Measurements from ENCODE around the gene FAM219A. TPM values are rescaled to one million over a fixed set of nuclear protein-coding genes. Genes with fewer than 3 reads are reported as not detected.
"Not testable (repeated sequence)": the region's sequence is repeated elsewhere in the genome, so short reads cannot be mapped to it uniquely, and the experiment has no call there.

FAM219A gene
- polyA plus RNA-seq, 5 donors: 11.6 to 15.5 (median 14.7) TPM

GRCh38 chr9:34486572-34486971 lies 28.2 kb upstream of the FAM219A start:
- no peak for DNase-seq

DNA sequence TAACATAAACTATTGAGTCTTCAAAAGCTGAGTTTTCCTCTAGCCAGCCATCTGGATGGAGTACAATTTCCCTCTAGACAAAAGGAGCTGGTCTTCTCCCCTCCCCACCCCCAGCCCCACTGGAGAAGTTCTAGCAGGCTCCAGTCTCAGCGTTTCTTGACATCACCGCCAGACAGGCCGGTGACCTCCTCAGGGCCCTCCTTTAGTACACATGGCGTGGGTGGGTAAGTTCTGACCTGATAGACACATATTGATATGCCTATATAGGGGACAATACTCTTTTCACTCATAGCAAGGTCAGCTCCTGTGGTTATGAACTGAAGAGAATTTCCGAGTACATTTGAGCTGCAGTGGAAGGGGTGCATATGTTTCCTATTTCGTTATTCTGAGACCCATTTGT lies 27.5 kb upstream of the FAM219A start:
- no peak for DNase-seq

DNA sequence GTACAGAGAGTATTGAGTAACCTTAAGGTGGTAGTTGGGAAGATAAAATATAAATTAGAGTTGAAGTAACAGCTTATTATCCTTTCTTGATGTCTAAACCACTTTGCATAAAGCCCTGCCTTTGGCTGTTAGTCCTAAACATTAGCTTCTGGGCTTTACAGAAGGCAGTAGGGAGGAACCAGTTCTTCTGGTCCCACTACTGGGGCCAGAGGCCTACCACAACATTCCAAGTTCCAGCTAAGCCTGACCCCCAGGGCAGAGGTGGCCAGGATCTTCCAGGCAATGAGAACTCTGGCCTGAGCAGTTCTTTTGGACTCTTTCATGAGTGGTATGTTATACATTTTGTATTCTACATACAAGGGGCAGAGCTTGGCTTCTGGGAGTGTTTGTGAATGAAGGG lies 26.3 kb upstream of the FAM219A start:
- no peak for DNase-seq

- not testable (repeated sequence) for DNase-seq
Measured at GRCh38 chr9:34482746-34483145, 24.4 kb upstream of the FAM219A start.

GRCh38 chr9:34481620-34482019 lies 23.2 kb upstream of the FAM219A start:
- DNase-seq: not testable (repeated sequence)

- DNase-seq: no peak
Measured at GRCh38 chr9:34479431-34479866, 21.1 kb upstream of the FAM219A start.

DNA sequence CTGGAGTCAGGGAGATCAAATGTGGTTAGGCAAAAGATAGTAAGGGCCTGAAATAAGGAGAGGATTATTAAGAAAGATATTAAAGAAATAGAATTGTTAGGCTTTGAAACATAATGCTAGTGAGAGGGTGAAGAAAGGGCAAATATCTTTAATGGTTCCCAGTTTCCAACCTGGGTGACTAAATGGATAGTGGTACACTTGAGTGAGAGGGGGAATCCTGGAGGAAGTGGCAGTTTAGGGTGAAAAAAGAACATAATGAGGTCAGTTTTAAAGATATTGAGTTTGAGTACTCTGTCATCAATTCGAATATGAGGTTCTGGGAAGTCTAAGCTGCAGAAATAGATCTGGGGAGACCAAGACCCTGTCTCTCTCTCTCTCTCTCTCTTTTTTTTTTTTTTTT lies 19.2 kb upstream of the FAM219A start:
- no peak for DNase-seq

GRCh38 chr9:34475097-34475496 lies 16.7 kb upstream of the FAM219A start:
- DNase-seq: no peak

- DNase-seq: no peak
Measured at GRCh38 chr9:34465468-34465867, 7.1 kb upstream of the FAM219A start.

GRCh38 chr9:34464571-34464970 lies 6.2 kb upstream of the FAM219A start:
- DNase-seq: no peak

DNA sequence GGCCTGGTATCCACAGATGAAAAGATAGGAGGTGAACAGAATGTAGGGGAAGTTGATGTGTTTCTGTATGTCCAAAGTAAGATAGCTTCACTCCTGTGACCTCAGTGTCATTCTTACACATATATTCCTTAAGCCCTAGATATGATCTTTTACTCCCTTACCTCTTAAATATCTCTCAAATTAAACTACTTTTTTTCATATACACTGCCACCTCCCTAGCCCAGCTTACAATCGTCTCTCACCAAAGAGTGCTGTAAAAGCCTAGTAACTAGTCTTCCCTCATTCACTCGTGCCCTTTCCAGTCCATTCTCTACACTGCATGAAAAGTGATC lies 5.5 kb upstream of the FAM219A start:
- DNase-seq: no peak

GRCh38 chr9:34463098-34463900 lies 4.9 kb upstream of the FAM219A start:
- no peak for DNase-seq

GRCh38 chr9:34459941-34460340 lies 1.6 kb upstream of the FAM219A start:
- no peak for DNase-seq

DNA sequence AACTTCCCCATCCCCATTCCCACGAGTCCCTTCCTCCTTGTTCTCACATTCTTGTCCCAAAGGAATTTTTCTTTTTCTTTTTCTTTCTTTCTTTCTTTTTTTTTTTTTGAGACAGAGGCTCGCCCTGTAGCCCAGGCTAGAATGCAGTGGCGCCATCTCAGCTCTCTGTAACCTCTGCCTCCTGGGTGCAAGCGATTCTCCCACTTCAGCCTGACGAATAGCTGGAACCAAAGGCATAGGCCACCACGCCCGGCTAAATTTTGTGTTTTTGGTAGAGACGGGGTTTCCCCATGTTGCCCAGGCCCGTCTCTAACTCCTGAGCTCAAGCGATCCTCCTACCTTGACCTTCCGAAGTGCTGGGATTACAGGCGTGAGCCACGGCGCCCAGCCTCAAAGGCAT lies 986 bp upstream of the FAM219A start:
- no peak for DNase-seq

DNA sequence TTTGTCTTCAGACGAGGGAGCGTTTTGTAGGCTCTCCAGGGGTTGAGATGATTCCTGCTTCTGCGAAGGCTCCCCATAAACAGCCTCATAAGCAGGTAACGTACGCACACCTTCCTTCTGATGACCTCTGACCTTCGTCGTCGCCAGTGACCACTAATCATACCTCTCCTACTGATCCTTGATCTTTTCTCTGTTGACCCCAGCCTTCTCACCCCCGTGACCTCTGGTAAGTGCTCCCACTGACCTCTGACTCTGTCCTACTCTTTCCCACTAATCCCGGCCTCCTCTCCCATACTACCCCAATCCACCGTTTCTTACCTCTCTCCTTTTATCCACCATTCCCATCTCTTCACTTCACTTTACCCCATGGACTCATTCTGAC lies 580 bp upstream of the FAM219A start:
- DNase-seq: no peak

DNA sequence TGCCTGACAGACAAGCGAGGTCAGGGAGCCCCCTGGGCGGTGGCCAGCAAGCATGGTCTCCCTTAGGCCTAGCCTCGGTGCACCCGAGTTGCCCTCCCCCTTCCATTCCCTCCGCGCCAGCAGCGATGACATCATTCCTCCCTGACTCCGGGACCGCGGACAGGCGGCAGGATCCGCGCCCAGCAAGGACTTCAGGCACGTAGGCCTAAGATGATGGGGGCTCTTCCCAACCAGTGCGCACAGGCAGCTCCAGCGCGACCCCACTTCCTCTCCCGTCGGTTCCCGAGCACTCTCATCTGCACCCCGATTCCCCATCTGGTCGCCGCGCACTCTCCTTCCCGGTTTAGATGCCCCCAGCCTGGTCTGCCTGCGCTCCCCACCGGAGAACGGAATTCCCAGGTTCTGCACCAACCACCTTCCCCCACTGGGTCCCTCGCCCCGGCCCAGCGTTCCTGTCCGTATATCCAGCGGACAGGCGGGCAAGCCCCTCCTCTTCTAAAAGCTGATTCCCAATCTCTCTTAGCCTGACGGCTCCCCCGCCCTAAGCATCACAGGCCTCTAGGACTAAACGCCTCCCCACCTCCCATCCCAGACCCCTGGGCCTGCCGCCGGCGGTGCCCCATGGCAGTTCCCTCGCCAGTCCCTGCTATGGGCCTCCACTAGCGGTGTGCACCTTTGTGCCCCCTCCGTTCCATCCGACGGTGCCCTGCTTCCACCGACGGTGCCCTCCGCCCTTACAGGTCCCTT lies 931 bp downstream of the FAM219A start:
- DNase-seq: peak; percentile 49 to 52

GRCh38 chr9:34456746-34457145 lies 1.6 kb downstream of the FAM219A start:
- no peak for DNase-seq

DNA sequence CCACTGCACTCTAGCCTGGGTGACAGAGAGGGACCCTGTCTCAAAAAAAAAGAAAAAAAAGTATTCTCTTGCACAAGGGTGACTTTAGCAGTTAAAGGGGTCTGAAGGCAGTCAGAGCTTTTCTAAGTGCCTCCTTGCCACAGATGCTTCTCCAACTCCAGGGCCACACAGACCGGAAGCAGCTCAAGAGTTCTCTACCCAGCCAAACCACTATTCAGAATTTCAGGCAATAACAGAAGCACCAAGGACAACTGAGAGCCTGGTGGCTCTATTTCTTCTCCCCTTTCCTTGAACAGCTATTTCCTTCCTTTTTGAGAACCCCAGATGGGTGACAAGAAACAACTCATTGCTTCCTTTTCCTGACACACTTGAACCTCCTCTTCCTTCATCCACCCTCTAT lies 2.2 kb downstream of the FAM219A start:
- DNase-seq: no peak

- DNase-seq: no peak
Measured at GRCh38 chr9:34454571-34455065, 3.8 kb downstream of the FAM219A start.

DNA sequence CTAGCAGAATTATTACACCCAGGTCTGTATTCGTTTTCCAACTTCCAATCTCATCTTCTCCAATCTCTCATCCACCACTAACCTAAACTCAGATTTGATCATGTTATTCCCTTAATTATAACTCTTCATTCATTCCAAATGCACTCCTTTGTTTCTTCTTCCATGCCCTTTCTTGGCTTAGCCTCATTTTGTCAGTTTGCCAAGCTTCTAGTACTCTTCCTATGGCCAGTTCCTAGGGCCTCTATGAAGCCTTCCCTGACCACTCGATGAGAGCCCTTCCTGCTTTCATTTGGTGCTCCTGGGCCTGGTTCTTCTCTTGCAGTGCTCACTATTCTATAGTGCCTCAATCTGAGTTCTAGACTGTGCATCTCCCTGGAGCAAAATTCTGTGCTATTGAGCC lies 5.8 kb downstream of the FAM219A start:
- no peak for DNase-seq

DNA sequence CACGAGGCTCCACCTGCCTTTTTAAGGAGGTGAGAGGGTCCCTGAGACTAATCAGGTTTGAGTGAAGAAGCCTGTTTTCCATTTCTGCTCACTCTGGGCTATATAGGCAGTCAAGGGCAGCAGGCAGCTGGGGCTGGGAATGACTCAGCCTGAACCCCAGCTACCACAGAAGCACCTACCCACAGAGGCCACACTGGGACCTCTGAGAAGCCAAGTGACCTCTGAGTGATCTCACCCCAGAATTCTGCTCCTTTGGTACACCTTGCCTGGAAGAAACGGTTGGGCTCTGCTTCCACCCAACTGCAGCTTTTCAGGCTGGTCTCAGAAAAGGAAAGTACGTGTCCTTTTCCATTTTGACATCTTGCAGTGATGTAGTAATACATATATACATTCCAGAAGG lies 6.8 kb downstream of the FAM219A start:
- DNase-seq: no peak

DNA sequence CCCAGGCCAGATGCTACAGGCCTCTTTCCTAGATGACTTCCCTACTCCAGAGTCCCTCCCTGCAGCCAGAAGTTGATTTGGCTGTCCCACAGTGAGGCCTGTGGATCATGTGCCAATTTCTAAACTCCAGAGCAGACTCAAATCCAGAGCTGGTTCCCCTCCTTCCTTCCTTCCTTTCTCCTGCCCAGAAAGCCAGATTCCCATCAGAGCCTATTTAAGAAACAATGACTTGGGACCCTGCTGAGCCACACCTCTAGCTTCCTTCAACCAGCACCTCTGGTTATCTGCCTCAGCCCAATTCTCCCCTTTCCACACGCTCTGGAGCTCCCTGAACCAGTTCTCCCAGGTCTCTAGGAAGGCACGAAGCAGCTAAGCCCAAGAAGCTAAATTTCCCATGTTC lies 7.2 kb downstream of the FAM219A start:
- no peak for DNase-seq

DNA sequence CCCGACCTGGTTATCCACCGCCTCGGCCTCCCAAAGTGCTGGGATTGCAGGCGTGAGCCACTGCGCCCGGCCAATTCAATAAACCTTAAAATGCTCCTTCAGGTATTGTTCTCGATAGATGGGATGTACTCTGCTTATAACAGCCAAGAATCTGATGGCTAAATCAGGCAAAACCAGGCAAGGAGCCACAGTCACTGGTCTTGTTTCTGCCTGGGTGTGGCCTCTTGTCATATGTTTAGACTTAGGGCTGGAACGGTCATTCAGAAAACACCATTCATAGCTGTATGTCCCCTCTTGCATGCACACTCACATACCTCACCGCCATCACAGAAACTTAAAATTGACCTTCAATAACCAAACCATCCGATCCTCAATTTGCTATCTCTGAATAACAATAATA lies 7.7 kb downstream of the FAM219A start:
- DNase-seq: no peak

Measured in right lung (tissue), 5 donors.